ENCODE measurements around the gene TBC1D4.

GRCh38 chr13:75383064-75383715 is 98.8 kb downstream of the TBC1D4 start:
- TF ChIP-seq CTCF (IDR thresholded peaks at IDR 0.05) (no peak), POLR2A (IDR thresholded peaks at IDR 0.05) (no peak)
